RWPE1 (cell line): ENCODE measurements around the gene UPF3B.
"Not testable (repeated sequence)": the region's sequence is repeated elsewhere in the genome, so short reads cannot be mapped to it uniquely, and the experiment has no call there.

Experiments
- CTCF ChIA-PET: fragments of 350-600 bp; sonication (Branson Sonifier 250); formaldehyde crosslinking; extraction: SDS; loops from one replicate; lab custom pipeline; 2021; lab: Yijun Ruan, JAX
- POLR2A ChIA-PET: fragments of 400-600 bp; formaldehyde crosslinking; extraction: SDS; loops from one replicate; lab custom pipeline; 2020; ENCODE audit warnings: antibody characterized with exemption; ENCODE audit not compliant: low non-redundant PET; lab: Yijun Ruan, JAX
- DNase-seq: peaks from one replicate; pipeline ENCODE4 v3.0.0; 2012; ENCODE audit warnings: low spot score
- H3K27ac ChIP-seq: fragments of 450-650 bp; 2 replicates; pipeline ENCODE4 v1.5.1; 2017
- TF ChIP-seq, protein P1 (sequence below): fragments of 450-650 bp; conservative IDR thresholded peaks from 2 replicates; pipeline ENCODE4 v1.5.1; 2017; ENCODE audit warnings: low read depth, mild to moderate bottlenecking

Gene UPF3B

DNA sequence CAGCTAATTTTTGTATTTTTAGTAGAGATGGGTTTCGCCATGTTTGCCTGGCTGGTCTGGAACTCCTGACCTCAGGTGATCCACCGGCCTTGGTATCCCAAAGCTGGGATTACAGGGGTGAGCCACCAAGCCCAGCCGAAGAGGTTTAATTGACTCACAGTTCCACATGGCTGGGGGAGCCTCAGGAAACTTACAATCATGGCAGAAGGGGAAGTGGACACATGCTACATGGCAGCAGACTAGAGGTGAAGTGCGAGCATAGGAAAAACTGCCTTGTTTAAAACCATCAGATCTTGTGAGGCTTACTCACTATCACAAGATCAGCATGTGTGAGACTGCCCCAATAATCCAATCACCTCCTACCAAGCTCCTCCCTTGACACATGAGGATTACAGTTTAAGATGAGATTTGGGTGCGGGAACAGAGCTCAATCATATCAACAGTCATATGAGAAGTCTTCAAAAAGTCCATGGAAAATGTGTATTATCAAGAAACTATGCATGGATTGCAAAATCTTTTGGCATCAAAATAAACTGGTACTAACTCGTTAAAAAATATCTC lies 35.6 kb downstream of the UPF3B start:
- TF ChIP-seq, protein P1, sequence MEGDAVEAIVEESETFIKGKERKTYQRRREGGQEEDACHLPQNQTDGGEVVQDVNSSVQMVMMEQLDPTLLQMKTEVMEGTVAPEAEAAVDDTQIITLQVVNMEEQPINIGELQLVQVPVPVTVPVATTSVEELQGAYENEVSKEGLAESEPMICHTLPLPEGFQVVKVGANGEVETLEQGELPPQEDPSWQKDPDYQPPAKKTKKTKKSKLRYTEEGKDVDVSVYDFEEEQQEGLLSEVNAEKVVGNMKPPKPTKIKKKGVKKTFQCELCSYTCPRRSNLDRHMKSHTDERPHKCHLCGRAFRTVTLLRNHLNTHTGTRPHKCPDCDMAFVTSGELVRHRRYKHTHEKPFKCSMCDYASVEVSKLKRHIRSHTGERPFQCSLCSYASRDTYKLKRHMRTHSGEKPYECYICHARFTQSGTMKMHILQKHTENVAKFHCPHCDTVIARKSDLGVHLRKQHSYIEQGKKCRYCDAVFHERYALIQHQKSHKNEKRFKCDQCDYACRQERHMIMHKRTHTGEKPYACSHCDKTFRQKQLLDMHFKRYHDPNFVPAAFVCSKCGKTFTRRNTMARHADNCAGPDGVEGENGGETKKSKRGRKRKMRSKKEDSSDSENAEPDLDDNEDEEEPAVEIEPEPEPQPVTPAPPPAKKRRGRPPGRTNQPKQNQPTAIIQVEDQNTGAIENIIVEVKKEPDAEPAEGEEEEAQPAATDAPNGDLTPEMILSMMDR = no peak
- no peak overlapping the region for H3K27ac ChIP-seq
- ChIA-PET CTCF (interaction anchor here (0.7 kb wide), 2 partner anchors 23 to 660 kb away, joined by 4 to 6 read pairs; no protein-coding TSS in a partner anchor), POLR2A (no interaction called here)
- DNase-seq = no peak

DNA sequence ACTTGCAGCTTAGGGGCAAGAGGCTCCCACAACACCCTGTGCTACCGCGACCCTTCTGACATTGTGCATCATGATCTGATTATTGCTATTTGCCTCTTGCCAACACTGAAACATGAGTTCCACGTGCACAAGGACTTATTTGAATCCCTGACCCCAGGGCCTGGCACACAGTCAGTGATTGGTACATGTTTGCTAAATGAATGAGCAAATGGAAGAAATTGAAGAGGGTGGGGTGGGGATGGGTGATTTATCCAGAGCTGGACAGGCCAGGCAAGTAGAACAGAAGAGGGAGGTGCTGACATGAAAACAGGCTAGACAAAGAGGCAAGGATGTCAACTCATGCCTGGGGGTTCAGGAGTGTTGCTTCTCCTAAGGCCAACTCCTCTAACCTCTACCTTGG lies 36.5 kb downstream of the UPF3B start:
- TF ChIP-seq, protein P1 = no peak
- DNase-seq = no peak
- POLR2A ChIA-PET = no interaction called here
- CTCF ChIA-PET = no interaction called here
- H3K27ac ChIP-seq = no peak overlapping the region

DNA sequence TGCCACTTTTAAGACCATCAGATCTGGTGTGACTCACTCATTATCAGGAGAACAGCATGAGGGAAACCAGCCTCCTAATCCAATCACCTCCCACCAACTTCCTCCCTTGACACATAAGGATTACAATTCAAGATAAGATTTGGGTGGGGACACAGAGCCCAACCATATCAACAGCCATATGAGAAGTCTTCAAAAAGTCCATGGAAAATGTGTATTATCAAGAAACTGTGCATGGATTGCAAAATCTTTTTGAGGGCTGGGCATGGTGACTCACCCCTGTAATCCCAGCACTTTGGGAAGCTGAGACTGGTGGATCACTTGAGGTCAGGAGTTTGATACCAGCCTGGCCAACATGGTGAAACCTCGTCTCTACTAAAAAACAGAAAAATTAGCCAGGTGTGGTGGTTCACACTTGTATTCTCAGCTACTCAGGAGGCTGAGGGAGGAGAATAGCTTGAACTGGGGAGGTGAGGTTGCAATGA lies 43.5 kb downstream of the UPF3B start:
- no peak for DNase-seq
- no peak overlapping the region for H3K27ac ChIP-seq
- CTCF ChIA-PET = no interaction called here
- POLR2A ChIA-PET = no interaction called here
- TF ChIP-seq, protein P1 = no peak

DNA sequence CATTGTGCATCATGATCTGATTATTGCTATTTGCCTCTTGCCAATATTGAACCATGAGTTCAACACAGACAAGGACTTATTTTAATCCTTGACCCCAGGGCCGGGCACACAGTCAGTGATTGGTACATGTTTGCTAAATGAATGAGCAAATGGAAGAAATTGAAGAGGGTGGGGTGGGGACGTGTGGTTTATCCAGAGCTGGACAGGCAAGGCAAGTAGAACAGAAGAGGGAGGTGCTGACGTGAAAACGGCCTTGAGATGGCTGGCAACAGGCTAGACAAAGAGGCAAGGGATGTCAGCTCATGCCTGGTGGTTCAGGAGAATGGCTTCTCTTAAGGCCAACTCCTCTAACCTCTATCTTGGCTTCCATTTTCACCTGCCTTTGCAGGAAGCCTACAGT lies 44.3 kb downstream of the UPF3B start:
- DNase-seq, H3K27ac ChIP-seq, POLR2A ChIA-PET, CTCF ChIA-PET: not testable (repeated sequence)

DNA sequence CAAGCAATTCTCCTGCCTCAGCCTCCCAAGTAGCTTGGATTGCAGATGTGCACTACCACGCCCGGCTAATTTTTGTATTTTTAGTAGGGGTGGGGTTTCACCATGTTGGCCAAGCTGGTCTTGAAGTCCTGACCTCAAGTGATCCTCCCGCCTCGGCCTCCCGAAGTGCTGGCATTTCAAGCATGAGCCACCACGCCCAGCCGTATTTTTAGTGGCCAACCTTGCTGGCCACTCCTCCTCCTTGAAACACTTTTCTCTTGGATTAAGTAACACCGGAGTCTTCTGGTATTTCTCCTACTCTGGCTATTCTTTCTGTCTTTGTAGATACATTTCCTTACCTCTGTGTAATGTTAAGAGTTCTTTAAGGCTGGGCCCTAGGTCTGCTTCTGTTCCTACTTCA lies 50.2 kb downstream of the UPF3B start:
- POLR2A ChIA-PET = no interaction called here
- no peak for DNase-seq
- H3K27ac ChIP-seq = no peak overlapping the region
- CTCF ChIA-PET = interaction anchor here (0.7 kb wide), 1 partner anchor 11 kb away, joined by 7 read pairs; no protein-coding TSS in a partner anchor
- TF ChIP-seq, protein P1 = no peak

DNA sequence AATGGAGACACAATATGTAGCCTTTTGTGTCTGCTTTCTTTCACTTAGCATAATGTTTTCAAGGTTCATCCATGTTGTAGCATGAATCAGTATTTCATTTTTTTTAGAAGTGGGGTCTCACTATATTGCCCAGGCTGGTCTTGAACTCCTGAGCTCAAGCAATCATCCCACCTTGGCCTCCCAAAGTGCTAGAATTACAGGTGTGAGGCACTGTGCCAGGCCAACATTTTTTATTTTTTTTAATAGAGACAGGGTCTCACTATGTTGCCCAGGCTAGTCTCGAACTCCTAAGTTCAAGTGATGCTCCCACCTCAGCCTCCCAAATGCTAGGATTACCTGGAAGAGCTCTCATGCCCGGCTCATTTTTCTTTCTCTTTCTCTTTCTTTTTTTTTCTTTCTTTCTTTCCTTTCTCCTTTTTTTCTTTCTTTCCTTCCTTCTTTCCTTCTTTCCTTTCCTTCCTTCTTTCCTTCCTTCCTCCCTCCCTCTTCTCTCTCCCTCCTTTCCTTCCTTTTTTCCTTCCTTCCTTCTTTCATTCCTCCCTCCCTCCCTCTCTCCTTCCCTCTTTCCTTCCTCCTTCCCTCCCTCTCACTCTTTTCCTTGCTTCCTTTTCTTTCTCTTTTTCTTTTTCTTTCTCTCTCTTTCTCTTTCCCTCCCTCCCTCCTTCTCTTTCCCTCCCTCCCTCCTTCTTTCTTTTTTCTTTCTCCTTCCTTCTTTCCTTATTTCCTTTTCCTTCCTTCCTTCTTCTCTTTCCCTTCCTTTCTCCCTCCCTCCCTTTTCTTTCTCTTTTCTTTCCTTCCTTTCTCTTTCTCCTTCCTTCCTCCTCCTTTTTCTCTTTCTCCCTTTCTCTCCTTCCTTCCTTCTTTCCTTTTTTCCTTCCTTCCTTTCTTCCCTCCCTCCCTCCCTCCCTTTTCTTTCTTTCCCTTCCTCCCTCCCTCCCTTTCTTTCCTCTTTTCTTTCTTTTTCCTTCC lies 51.2 kb downstream of the UPF3B start:
- ChIA-PET CTCF (no interaction called here), POLR2A (no interaction called here)
- H3K27ac ChIP-seq = no peak overlapping the region
- TF ChIP-seq, protein P1 = no peak
- no peak for DNase-seq
